Measurements from ENCODE around the gene THBD. TPM values are rescaled to one million over a fixed set of nuclear protein-coding genes. Genes with fewer than 3 reads are reported as not detected.
A peak's percentile ranks its signal among the peaks of the same experiment; 100 is the strongest.

THBD gene
- total RNA-seq, 2 donors from 2014 or later: 37.0 to 96.7 TPM

- peaks cover 5 to 11% of the 10 kb centered on the region in 2 donors for H3K27me3 ChIP-seq
- no peaks in the 10 kb centered on the region for H3K9me3 ChIP-seq
- no peak overlapping the region for H3K4me3 ChIP-seq
- H3K36me3 ChIP-seq: no peaks in the 10 kb centered on the region
- H3K27ac ChIP-seq: no peak overlapping the region
- peaks cover 0 to 6% of the 10 kb centered on the region in 2 donors for H3K4me1 ChIP-seq
- no peak for TF ChIP-seq CTCF (IDR thresholded peaks at IDR 0.05)
- DNase-seq (ENCODE audit: low spot score): no peak
Observed at GRCh38 chr20:23039136-23039875, 10.2 kb downstream of the THBD start.

- no peak for DNase-seq (ENCODE audit: low spot score)
- Histone ChIP-seq H3K9me3 (no peaks in the 10 kb centered on the region), H3K4me3 (no peak overlapping the region), H3K4me1 (peaks cover 0 to 14% of the 10 kb centered on the region in 2 donors), H3K27ac (no peak overlapping the region), H3K27me3 (peaks cover 5 to 11% of the 10 kb centered on the region in 2 donors), H3K36me3 (no peaks in the 10 kb centered on the region)
- no peak for TF ChIP-seq CTCF (IDR thresholded peaks at IDR 0.05)
Observed at GRCh38 chr20:23037017-23037481, 12.4 kb downstream of the THBD start.

GRCh38 chr20:23036371-23036770, 13.1 kb downstream of the THBD start:
- peaks cover 0 to 19% of the 10 kb centered on the region in 2 donors for H3K4me1 ChIP-seq
- no peaks in the 10 kb centered on the region for H3K9me3 ChIP-seq
- no peak overlapping the region for H3K27ac ChIP-seq
- no peak overlapping the region for H3K4me3 ChIP-seq
- DNase-seq (ENCODE audit: low spot score): no peak
- H3K27me3 ChIP-seq: peaks cover 5 to 11% of the 10 kb centered on the region in 2 donors
- H3K36me3 ChIP-seq: no peaks in the 10 kb centered on the region
- no peak for TF ChIP-seq CTCF (IDR thresholded peaks at IDR 0.05)

GRCh38 chr20:23035731-23036130, 13.7 kb downstream of the THBD start:
- Histone ChIP-seq H3K27me3 (peaks cover 5 to 11% of the 10 kb centered on the region in 2 donors), H3K9me3 (no peaks in the 10 kb centered on the region)

GRCh38 chr20:23034721-23035671, 14.5 kb downstream of the THBD start, which contains the start of gene SSTR4:
Gene SSTR4, plus strand, starts transcription at chr20:23035312. Its CDS starts 172 bp downstream, at chr20:23035484.
- H3K4me3 ChIP-seq: peak within 1 kb of the TSS in 1 of 2 donors; percentile 27
- H3K27me3 ChIP-seq: peaks cover 5 to 13% of the 10 kb centered on the region in 2 donors
- H3K27ac ChIP-seq: no peak within 1 kb of the TSS
- peaks cover 0 to 19% of the 10 kb centered on the region in 2 donors for H3K4me1 ChIP-seq
- DNase-seq (ENCODE audit: low spot score): no peak
- no peak for TF ChIP-seq CTCF (IDR thresholded peaks at IDR 0.05)
- no peaks in the 10 kb centered on the region for H3K9me3 ChIP-seq
- no peaks in the 10 kb centered on the region for H3K36me3 ChIP-seq

More at GRCh38 chr20:23035731-23036130, 13.7 kb downstream of the THBD start:
- peaks cover 0 to 19% of the 10 kb centered on the region in 2 donors for H3K4me1 ChIP-seq
- no peak for TF ChIP-seq CTCF (IDR thresholded peaks at IDR 0.05)
- DNase-seq (ENCODE audit: low spot score): no peak
- H3K4me3 ChIP-seq: no peak overlapping the region
- no peak overlapping the region for H3K27ac ChIP-seq
- H3K36me3 ChIP-seq: no peaks in the 10 kb centered on the region

Data from right atrium auricular region (tissue), 2 donors.